Endodermal cell (in vitro differentiated cells): Measurements from ENCODE around the gene OGT. TPM values are rescaled to one million over a fixed set of nuclear protein-coding genes. Genes with fewer than 3 reads are reported as not detected.
"Not testable (repeated sequence)": the region's sequence is repeated elsewhere in the genome, so short reads cannot be mapped to it uniquely, and the experiment has no call there.

Source experiments
- DNase-seq: peaks from one replicate; pipeline ENCODE4 v3.0.0-alpha.2; 2017
- H3K27ac ChIP-seq: 2 replicates; pipeline ENCODE4 v1.5.1; 2013; ENCODE audit warnings: mild to moderate bottlenecking, low read depth, low read length, moderate library complexity
- H3K27me3 ChIP-seq: 2 replicates; pipeline ENCODE4 v1.6.1; 2013; ENCODE audit warnings: mild to moderate bottlenecking, low read length, moderate library complexity; ENCODE audit not compliant: insufficient read depth, control insufficient read depth, poor library complexity, severe bottlenecking
- H3K36me3 ChIP-seq: 2 replicates; pipeline ENCODE4 v1.7.0; 2013; ENCODE audit warnings: mild to moderate bottlenecking, low read length, moderate library complexity; ENCODE audit not compliant: control insufficient read depth, insufficient read depth
- H3K4me1 ChIP-seq: one replicate; pipeline ENCODE4 v1.7.0; 2013; ENCODE audit warnings: low read length; ENCODE audit not compliant: control insufficient read depth, insufficient read depth
- H3K4me3 ChIP-seq: 2 replicates; pipeline ENCODE4 v1.5.1; 2013; ENCODE audit warnings: mild to moderate bottlenecking, low read length, moderate library complexity
- H3K9ac ChIP-seq: 2 replicates; pipeline ENCODE4 v1.6.1; 2013; ENCODE audit warnings: mild to moderate bottlenecking, low read length, moderate library complexity; ENCODE audit not compliant: poor library complexity, severe bottlenecking; ENCODE audit errors: extremely low read depth
- H3K9me3 ChIP-seq: 2 replicates; pipeline ENCODE4 v1.6.1; 2013; ENCODE audit warnings: mild to moderate bottlenecking, low read length, moderate library complexity; ENCODE audit not compliant: control insufficient read depth
- H3K27ac Mint-ChIP-seq: 2 replicates; pipeline ENCODE4 v1.8.0; 2020; ENCODE audit warnings: mixed read lengths
- H3K27me3 Mint-ChIP-seq: 2 replicates; pipeline ENCODE4 v1.8.0; 2021; ENCODE audit warnings: mild to moderate bottlenecking, mixed read lengths; ENCODE audit not compliant: insufficient read depth
- H3K36me3 Mint-ChIP-seq: 2 replicates; pipeline ENCODE4 v1.8.0; 2020; ENCODE audit warnings: low read depth, mixed read lengths
- H3K4me1 Mint-ChIP-seq: 2 replicates; pipeline ENCODE4 v1.8.0; 2020; ENCODE audit warnings: mixed read lengths
- H3K4me3 Mint-ChIP-seq: 2 replicates; pipeline ENCODE4 v1.8.0; 2020; ENCODE audit warnings: mild to moderate bottlenecking, moderate library complexity, mixed read lengths
- H3K9me3 Mint-ChIP-seq: 2 replicates; pipeline ENCODE4 v1.8.0; 2020; ENCODE audit warnings: mild to moderate bottlenecking, mixed read lengths
- WGBS, 2 experiments: methylation state at CpG; one replicate each; pipeline versions ENCODE4 v1.1.5 to v1.1.7; 2013; ENCODE audit warnings: missing lambda C conversion rate in 2 of 2, mixed read lengths in 1 of 2; ENCODE audit not compliant: insufficient coverage in 1 of 2, insufficient read length in 1 of 2; 5-methylcytosine and 5-hydroxymethylcytosine counted together
- total RNA-seq, 2 donors: library from RNA; stranded (reverse); fragmentation: NEBNext Ultra II Directional in 1 of 2; extraction: Animal tissue kit (Norgen Biotek cat#: 25700) in 1 of 2; gene quantifications; 2 replicates in 1 of 2; 3 replicates in 1 of 2; pipeline ENCODE4 v1.2.1, GENCODE V29; 2021
- TF ChIP-seq, protein P1 (sequence below): fragments of 200-600 bp; sonication (generic); conservative IDR thresholded peaks from 2 replicates; pipeline ENCODE4 v1.5.0; 2021; ENCODE audit warnings: antibody characterized with exemption, mild to moderate bottlenecking

Gene OGT
- total RNA-seq, 2 donors from 2014 or later = 114 to 153 TPM

DNA sequence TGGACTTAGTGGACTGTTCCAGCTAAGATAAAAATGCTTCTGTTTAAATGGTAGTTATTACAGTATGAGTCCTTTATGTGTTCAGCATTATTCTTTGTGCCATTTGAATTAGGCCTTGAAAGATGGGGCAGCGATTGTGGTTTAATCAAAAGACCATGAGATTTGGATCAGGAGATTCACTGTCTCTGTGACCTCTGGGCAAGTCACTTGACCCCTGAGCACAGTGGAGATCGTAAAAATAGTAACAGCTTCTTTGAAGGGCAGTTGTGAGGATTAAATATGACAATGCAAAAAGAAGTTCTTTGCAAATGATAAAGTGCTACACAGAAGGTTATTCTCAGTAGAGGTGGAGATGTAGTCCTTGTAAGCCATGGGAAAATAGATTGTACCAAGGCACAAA is 74.6 kb downstream of the OGT start:
- H3K4me3 Mint-ChIP-seq = no peak overlapping the region
- H3K9ac ChIP-seq = no peak overlapping the region
- H3K27ac Mint-ChIP-seq = no peak overlapping the region
- H3K4me1 Mint-ChIP-seq = no peaks in the 10 kb centered on the region
- H3K9me3 ChIP-seq = no peaks in the 10 kb centered on the region
- TF ChIP-seq, protein P1, sequence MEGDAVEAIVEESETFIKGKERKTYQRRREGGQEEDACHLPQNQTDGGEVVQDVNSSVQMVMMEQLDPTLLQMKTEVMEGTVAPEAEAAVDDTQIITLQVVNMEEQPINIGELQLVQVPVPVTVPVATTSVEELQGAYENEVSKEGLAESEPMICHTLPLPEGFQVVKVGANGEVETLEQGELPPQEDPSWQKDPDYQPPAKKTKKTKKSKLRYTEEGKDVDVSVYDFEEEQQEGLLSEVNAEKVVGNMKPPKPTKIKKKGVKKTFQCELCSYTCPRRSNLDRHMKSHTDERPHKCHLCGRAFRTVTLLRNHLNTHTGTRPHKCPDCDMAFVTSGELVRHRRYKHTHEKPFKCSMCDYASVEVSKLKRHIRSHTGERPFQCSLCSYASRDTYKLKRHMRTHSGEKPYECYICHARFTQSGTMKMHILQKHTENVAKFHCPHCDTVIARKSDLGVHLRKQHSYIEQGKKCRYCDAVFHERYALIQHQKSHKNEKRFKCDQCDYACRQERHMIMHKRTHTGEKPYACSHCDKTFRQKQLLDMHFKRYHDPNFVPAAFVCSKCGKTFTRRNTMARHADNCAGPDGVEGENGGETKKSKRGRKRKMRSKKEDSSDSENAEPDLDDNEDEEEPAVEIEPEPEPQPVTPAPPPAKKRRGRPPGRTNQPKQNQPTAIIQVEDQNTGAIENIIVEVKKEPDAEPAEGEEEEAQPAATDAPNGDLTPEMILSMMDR = no peak
- peaks cover 67% of the 10 kb centered on the region for H3K36me3 Mint-ChIP-seq
- DNase-seq = no peak
- H3K9me3 Mint-ChIP-seq = peaks cover 84% of the 10 kb centered on the region
- H3K27me3 ChIP-seq = no peaks in the 10 kb centered on the region
- peaks cover 41% of the 10 kb centered on the region for H3K36me3 ChIP-seq
- H3K4me3 ChIP-seq = no peak overlapping the region
- H3K27me3 Mint-ChIP-seq = no peaks in the 10 kb centered on the region
- H3K27ac ChIP-seq = no peak overlapping the region
- WGBS, 2 experiments = 93 to 97% methylated on average over 2 of the region's 2 CpGs
- H3K4me1 ChIP-seq = no peaks in the 10 kb centered on the region

DNA sequence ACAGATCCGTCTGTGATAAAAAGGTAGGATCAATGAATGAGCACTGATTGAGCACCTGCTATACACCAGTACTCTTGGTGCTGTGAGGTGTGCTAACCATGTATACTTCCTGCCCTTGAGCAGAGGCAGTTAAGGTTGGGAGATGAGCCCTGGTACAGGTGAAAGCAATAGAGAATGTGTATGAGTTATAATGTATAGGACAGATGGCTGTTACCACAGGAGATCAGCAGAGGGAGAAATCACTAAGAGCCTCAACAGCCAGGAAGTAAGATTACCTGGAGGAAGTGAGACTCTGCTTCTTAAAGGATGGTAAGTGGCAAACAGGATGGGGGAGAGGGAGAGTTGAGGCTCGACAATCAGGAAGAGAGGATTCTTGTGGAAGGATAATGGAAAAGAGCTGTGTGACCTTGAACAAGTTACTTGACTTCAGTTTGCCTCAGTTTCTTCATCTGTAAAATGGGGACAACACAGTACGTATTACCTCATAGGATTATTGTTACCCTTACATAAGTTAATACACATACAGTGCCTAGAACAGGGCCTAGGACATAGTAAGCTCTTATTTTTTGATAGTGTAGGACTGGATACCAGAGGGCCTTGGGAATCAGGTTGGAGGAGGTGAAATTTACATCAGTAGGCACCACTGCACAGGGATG is 76.3 kb downstream of the OGT start:
- no peak overlapping the region for H3K4me3 Mint-ChIP-seq

DNA sequence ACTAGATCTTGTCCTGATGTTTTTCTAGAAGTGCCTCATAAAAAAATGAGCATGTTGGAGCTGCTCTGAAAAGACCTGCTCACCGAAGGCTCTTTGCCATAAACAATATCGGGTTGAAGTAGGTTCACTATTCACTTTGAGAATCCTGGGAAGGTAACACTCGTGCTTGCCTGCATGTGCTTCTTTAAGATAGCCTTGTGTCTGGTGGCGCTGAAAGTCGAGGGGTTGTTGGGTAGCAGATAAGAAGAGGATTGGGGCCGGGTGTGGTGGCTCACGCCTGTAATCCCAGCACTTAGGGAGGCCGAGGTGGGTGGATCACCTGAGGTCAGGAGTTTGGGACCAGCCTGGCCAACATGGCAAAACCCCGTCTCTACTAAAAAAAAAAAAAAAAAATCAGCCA is 78.8 kb downstream of the OGT start:
- DNase-seq, H3K4me3 ChIP-seq, H3K27me3 ChIP-seq, H3K27ac ChIP-seq, H3K4me3 Mint-ChIP-seq, H3K27me3 Mint-ChIP-seq, H3K9me3 ChIP-seq, H3K27ac Mint-ChIP-seq, H3K4me1 ChIP-seq, H3K4me1 Mint-ChIP-seq, H3K9ac ChIP-seq: not testable (repeated sequence)
- peaks cover 81% of the 10 kb centered on the region for H3K9me3 Mint-ChIP-seq
- H3K36me3 ChIP-seq = peaks cover 31% of the 10 kb centered on the region
- 95 to 100% methylated on average over 2 to 9 of the region's 9 CpGs for WGBS, 2 experiments
- peaks cover 51% of the 10 kb centered on the region for H3K36me3 Mint-ChIP-seq

More for the DNA sequence above, 76.3 kb downstream of the OGT start:
- TF ChIP-seq, protein P1 = no peak
- no peak overlapping the region for H3K9ac ChIP-seq
- DNase-seq = no peak
- no peak overlapping the region for H3K4me3 ChIP-seq
- peaks cover 63% of the 10 kb centered on the region for H3K36me3 Mint-ChIP-seq
- H3K36me3 ChIP-seq = peaks cover 39% of the 10 kb centered on the region
- no peaks in the 10 kb centered on the region for H3K27me3 Mint-ChIP-seq
- 94% methylated on average over 2 to 3 of the region's 3 CpGs for WGBS, 2 experiments
- H3K27ac Mint-ChIP-seq = no peak overlapping the region
- H3K9me3 Mint-ChIP-seq = peaks cover 82% of the 10 kb centered on the region
- no peak overlapping the region for H3K27ac ChIP-seq
- H3K4me1 ChIP-seq = no peaks in the 10 kb centered on the region
- H3K4me1 Mint-ChIP-seq = no peaks in the 10 kb centered on the region
- H3K9me3 ChIP-seq = no peaks in the 10 kb centered on the region
- H3K27me3 ChIP-seq = no peaks in the 10 kb centered on the region

DNA sequence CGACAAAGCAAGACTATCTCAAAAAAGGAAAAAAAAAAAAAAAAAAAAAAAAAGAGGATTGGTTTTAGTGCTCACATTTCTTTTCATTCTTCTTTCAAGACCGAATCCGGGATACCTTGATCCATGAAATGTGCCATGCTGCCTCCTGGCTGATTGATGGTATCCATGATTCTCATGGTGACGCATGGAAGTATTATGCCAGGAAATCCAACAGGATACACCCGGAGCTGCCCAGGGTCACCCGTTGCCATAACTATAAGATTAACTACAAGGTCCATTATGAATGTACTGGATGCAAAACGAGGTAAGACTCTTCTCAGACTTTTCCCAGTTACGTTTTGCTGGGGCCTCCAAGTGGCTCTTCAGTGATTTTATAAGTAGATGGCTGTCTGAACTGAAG is 79.4 kb downstream of the OGT start:
- TF ChIP-seq, protein P1 = no peak
- WGBS, 2 experiments = 98 to 100% methylated on average over 2 to 6 of the region's 8 CpGs
- peaks cover 51% of the 10 kb centered on the region for H3K36me3 Mint-ChIP-seq

More for the DNA sequence above, 79.4 kb downstream of the OGT start:
- Mint-ChIP-seq H3K9me3 (peaks cover 82% of the 10 kb centered on the region), H3K27me3 (no peaks in the 10 kb centered on the region), H3K4me1 (no peaks in the 10 kb centered on the region), H3K27ac (no peak overlapping the region), H3K4me3 (no peak overlapping the region)
- H3K4me1 ChIP-seq = no peaks in the 10 kb centered on the region
- no peak for DNase-seq
- no peak overlapping the region for H3K9ac ChIP-seq
- no peaks in the 10 kb centered on the region for H3K27me3 ChIP-seq
- H3K9me3 ChIP-seq = no peaks in the 10 kb centered on the region
- H3K4me3 ChIP-seq = no peak overlapping the region
- H3K36me3 ChIP-seq = peaks cover 27% of the 10 kb centered on the region
- no peak overlapping the region for H3K27ac ChIP-seq
